Kidney epithelial cell (primary cell): ENCODE data around the gene MLLT6. TPM values are rescaled to one million over a fixed set of nuclear protein-coding genes. Genes with fewer than 3 reads are reported as not detected.

Experiments used
- DNase-seq: peaks from one replicate; pipeline ENCODE4 v3.0.0-alpha.2; 2010; ENCODE audit warnings: low read depth
- H3K27me3 ChIP-seq: 2 replicates; pipeline ENCODE4 v1.6.0; 2011; ENCODE audit warnings: low read length; ENCODE audit not compliant: control insufficient read depth, insufficient read depth
- H3K36me3 ChIP-seq: 2 replicates; pipeline ENCODE4 v1.5.1; 2011; ENCODE audit warnings: low read length; ENCODE audit not compliant: control insufficient read depth, insufficient read depth
- H3K4me3 ChIP-seq: 2 replicates; pipeline ENCODE4 v1.5.1; 2011; ENCODE audit warnings: low read depth, mild to moderate bottlenecking, control low read depth, low read length
- CTCF ChIP-seq: IDR thresholded peaks from 2 replicates; pipeline ENCODE4 v1.5.1; 2011; ENCODE audit warnings: mild to moderate bottlenecking, moderate library complexity, low read length, control low read depth, inconsistent platforms; ENCODE audit not compliant: insufficient read depth, poor library complexity, severe bottlenecking
- total RNA-seq: library from RNA; depleted of rRNA; stranded (reverse); fragments of >200 nt; gene quantifications from 2 replicates; pipeline ENCODE4 v1.2.3, GENCODE V29; 2015

MLLT6 gene
- total RNA-seq, 1 donor from 2014 or later = 42.7 TPM

- Histone ChIP-seq H3K4me3 (peak overlapping the region; percentile 45), H3K27me3 (no peaks in the 10 kb centered on the region), H3K36me3 (peaks cover 4% of the 10 kb centered on the region)
- TF ChIP-seq CTCF = no peak
- DNase-seq = no peak
These were observed 390 bp downstream of the MLLT6 start for GRCh38 chr17:38705523-38705802.

- no peaks in the 10 kb centered on the region for H3K27me3 ChIP-seq
- DNase-seq = no peak
- peak overlapping the region; percentile 45 for H3K4me3 ChIP-seq
- H3K36me3 ChIP-seq = peaks cover 4% of the 10 kb centered on the region
- TF ChIP-seq CTCF = no peak
These were observed 881 bp downstream of the MLLT6 start for GRCh38 chr17:38705803-38706504.

- TF ChIP-seq CTCF = no peak
- DNase-seq = no peak
- Histone ChIP-seq H3K4me3 (peak overlapping the region; percentile 45), H3K36me3 (peaks cover 4% of the 10 kb centered on the region), H3K27me3 (no peaks in the 10 kb centered on the region)
These were observed 1.6 kb downstream of the MLLT6 start for GRCh38 chr17:38706505-38707216.

- no peaks in the 10 kb centered on the region for H3K27me3 ChIP-seq
- H3K4me3 ChIP-seq = no peak overlapping the region
- DNase-seq = no peak
- H3K36me3 ChIP-seq = peaks cover 4% of the 10 kb centered on the region
- TF ChIP-seq CTCF = no peak
These were observed 2.7 kb downstream of the MLLT6 start for GRCh38 chr17:38707678-38708351.

- TF ChIP-seq CTCF = no peak
- Histone ChIP-seq H3K36me3 (peaks cover 5% of the 10 kb centered on the region), H3K27me3 (no peaks in the 10 kb centered on the region), H3K4me3 (no peak overlapping the region)
- DNase-seq = no peak
These were observed 4.2 kb downstream of the MLLT6 start for GRCh38 chr17:38709104-38709820.
